Measurements from ENCODE around the gene MAP2K3.

DNA sequence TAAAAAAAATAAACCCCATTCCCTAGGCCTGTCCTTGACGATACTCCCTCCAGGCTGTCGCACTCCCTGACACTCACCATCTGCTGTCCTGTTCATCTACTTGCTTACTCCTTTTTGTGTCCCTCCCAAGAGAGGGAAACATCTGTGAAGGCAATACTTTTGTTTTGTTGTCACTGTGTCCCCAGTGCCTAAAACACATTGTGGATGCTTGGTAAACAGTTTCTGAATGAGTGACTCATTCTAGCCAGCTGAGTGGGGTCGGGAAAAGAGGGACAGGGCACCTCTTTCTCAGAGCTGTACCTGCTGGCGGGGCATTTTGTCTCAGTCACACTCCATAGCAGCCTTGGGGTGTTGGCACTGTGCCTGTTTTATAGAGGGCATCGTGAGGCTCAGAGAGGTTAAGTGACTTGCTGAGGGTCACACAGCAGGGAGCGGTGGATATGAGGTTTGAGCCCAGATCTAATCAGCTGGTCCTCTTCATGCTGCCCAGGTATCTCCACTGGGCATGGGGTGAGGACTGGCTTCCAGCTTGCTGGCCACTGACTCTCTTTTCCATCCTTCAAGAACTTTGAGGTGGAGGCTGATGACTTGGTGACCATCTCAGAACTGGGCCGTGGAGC lies 15.6 kb downstream of the MAP2K3 start:
- TF ChIP-seq CREM (CRISPR knock-in tag; IDR thresholded peaks at IDR 0.05) (no peak), FOXP1 (CRISPR knock-in tag; IDR thresholded peaks at IDR 0.05; ENCODE audit: borderline replicate concordance) (no peak), TP53 (CRISPR knock-in tag; IDR thresholded peaks at IDR 0.05) (no peak), CTCF (IDR thresholded peaks at IDR 0.05) (no peak)
- TF ChIP-seq, protein P1, sequence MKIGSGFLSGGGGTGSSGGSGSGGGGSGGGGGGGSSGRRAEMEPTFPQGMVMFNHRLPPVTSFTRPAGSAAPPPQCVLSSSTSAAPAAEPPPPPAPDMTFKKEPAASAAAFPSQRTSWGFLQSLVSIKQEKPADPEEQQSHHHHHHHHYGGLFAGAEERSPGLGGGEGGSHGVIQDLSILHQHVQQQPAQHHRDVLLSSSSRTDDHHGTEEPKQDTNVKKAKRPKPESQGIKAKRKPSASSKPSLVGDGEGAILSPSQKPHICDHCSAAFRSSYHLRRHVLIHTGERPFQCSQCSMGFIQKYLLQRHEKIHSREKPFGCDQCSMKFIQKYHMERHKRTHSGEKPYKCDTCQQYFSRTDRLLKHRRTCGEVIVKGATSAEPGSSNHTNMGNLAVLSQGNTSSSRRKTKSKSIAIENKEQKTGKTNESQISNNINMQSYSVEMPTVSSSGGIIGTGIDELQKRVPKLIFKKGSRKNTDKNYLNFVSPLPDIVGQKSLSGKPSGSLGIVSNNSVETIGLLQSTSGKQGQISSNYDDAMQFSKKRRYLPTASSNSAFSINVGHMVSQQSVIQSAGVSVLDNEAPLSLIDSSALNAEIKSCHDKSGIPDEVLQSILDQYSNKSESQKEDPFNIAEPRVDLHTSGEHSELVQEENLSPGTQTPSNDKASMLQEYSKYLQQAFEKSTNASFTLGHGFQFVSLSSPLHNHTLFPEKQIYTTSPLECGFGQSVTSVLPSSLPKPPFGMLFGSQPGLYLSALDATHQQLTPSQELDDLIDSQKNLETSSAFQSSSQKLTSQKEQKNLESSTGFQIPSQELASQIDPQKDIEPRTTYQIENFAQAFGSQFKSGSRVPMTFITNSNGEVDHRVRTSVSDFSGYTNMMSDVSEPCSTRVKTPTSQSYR (CRISPR knock-in tag; IDR thresholded peaks at IDR 0.05), result no peak
- TF ChIP-seq, protein P2, sequence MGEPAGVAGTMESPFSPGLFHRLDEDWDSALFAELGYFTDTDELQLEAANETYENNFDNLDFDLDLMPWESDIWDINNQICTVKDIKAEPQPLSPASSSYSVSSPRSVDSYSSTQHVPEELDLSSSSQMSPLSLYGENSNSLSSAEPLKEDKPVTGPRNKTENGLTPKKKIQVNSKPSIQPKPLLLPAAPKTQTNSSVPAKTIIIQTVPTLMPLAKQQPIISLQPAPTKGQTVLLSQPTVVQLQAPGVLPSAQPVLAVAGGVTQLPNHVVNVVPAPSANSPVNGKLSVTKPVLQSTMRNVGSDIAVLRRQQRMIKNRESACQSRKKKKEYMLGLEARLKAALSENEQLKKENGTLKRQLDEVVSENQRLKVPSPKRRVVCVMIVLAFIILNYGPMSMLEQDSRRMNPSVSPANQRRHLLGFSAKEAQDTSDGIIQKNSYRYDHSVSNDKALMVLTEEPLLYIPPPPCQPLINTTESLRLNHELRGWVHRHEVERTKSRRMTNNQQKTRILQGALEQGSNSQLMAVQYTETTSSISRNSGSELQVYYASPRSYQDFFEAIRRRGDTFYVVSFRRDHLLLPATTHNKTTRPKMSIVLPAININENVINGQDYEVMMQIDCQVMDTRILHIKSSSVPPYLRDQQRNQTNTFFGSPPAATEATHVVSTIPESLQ (CRISPR knock-in tag; IDR thresholded peaks at IDR 0.05), result no peak

Measured in WTC11 (cell line).